UCSD-AML1 (cell line): ENCODE results near the gene PPM1L.
"Not testable (repeated sequence)": the region's sequence is repeated elsewhere in the genome, so short reads cannot be mapped to it uniquely, and the experiment has no call there.

ENCODE experiments used
- DNase-seq: peaks from one replicate; lab custom pipeline; 2025; ENCODE audit not compliant: unreplicated experiment; lab: John Stamatoyannopoulos, UW

The PPM1L gene

DNA sequence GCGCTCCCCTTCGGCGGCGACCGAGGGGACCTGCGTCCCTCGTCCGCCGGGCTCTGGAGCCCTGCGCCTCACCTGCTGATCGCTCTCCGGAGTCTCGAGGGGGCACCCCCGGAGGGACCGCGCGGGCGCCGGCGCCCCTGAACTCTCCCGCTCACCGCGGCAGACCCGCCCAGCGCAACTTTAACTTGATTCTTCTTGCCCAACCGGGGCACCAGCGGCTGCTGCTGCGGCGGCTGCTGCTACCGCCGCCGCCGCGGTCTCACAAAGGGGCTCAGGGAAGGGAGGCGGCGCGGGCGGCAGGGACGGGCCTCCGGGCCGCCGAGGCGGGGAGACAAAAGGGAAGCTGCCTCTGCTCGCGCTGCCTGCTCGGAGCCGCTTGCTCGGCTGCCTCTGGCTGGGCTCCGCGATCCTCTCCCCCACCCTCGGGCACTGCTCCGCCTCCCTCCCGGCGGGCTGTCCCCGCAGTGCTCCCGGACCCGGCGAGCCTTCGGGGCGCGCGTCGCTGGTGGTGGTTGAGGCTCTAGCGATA lies at the start of gene PPM1L:
TSS of gene PPM1L (plus strand) at position 456 of the 529 bp plus-strand sequence.
- peak; percentile 66 for DNase-seq

DNA sequence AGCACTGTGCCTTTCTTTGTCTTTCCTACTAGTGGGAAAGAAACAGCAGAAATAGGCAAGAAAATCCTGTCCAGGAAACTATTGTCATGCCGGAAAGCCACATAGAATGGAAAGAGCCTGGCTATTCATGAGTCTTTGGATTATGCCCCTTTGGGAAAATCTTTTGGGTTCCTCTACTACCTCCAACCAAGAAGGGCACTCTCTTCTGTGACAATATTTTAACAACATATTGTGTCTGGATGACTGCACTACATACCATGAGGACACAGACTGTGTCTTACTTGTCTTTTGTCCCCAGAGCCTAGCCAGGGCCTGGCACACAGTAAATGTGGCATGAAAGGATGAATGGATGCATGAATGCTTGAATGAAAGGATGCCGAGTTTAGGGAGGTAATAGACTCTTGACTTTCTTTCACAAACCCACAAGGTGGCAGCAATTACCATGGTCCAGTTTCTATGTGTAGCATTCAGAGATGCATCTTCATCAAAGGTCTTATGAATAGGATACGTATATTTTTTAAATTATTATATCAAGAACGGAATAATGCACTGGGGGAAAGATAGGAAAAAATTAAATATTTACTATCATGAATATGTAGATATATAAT lies 48.7 kb upstream of the PPM1L start:
- DNase-seq: no peak

DNA sequence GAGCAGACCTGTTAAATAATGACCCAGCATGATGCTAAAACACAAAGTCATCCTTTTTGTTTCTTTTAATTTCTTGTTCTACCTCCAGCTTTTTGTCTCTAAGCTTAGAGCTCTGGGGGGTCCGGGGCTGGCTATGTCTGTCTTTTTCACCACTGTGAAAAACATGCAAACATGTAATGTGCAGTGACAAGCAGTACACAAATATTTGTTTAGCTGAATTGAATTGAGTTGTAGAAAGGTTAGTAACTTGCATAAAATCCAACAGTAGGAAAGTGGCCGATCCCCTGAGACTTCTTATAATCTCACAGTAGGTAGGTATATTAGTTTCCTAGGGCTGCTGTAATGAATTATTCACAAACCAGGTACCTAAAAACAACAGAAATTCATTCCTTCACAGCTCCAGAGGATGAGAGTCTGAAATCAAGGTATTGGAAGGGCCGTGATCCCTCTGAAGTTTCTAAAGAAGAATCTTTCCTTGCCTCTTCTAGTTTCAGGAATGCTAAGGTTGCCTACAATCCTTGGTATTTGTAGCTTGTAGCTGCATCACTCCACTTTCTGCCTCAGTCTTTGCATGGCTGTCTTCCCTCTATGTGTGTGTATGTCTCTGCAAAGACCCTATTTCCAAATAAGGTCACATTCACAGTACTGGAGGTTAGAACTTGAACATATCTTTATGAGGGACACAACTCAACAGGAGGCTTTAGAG lies 46.4 kb upstream of the PPM1L start:
- DNase-seq: no peak

DNA sequence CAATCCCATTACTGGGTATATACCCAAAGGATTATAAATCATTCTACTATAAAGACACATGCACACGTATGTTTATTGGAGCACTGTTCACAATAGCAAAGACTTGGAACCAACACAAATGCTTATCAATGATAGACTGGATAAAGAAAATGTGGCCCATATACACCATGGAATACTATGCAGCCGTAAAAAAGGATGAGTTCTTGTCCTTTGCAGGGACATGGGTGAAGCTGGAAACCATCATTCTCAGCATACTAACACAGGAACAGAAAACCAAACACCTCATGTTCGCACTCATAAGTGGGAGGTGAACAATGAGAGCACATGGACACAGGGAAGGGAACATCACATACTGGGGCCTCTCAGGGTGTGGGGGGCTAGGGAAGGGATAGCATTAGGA lies 42.9 kb upstream of the PPM1L start:
- not testable (repeated sequence) for DNase-seq

DNA sequence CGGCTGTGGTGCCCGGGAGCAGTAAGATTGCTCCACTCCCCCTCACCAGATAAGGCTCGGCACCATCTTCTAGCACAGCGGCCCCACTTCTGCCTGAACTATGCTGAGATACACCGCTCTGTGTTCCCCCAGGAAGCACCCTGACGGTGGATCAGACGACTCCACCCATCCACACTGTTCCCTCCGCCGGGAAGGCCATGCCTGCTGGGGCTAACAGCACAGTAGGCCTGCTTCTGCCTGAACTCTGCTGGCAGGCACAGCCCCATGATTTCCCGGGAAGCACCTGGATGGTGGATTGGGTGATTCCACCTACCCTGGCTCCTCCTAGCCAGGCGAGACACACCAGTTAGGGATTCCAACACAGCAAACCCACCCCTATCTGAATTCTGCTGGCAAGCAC lies 36.3 kb upstream of the PPM1L start:
- no peak for DNase-seq

DNA sequence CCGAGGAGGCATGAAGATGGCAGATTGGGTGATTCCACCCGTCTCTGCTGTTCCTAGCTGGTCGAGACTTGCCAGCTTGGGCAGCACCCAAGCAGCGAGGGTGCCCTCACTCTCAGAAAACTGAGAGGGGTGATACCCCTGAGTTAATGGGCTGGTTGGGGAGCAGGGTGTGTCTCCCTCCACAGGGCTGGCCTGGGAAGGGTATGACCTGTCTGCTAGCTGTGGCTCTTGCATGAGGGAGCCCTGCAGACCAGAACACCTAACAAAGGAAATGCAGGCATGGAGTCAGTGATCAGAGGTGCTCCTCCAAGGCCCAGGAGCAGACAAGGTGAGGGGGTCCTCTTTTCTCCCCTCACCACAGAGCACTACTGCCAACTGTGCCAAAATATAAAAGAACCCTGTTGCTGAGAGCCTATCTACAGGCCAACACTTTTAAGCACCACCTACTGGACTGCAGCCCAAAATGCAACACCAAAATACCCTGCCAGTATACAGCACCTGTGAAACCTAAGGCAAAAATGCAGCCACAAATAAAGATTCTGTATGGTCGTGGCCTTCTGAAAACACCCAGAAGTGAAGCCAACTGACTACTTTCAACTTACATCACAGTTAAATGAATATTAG lies 35.8 kb upstream of the PPM1L start:
- DNase-seq: no peak

DNA sequence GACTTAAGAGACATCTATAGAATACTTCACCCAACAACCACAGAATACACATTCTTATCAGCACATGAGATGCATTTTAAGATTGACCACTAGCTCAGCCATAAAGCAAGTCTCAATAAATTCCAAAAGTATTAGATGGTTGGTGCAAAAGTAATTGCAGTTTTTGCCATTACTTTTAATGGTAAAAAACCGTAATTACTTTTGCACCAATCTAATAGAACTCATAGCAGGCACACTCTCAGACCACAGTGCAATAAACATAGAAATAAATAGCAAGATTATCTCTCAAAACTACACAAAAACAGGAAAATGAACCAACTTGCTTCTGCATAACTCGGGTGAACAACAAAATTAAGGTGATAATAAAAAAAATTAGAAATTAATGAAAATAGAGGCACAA lies 33.7 kb upstream of the PPM1L start:
- DNase-seq: no peak

DNA sequence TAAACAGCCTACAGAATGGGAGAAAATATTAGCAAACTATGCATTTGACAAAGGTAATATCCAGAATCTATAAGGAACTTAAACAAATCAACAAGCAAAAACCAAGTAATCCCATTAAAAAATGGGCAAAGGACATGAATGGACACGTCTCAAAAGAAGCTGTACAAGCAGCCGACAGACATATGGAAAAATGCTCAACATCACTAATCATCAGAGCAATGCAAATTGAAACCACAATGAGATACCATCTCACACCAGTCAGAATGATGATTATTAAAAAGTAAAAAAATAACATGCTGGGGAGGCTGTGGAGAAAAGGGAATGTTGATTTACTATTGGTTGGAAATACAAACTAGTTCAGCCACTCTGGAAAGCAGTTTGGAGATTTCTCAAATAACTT lies 30.7 kb upstream of the PPM1L start:
- no peak for DNase-seq

DNA sequence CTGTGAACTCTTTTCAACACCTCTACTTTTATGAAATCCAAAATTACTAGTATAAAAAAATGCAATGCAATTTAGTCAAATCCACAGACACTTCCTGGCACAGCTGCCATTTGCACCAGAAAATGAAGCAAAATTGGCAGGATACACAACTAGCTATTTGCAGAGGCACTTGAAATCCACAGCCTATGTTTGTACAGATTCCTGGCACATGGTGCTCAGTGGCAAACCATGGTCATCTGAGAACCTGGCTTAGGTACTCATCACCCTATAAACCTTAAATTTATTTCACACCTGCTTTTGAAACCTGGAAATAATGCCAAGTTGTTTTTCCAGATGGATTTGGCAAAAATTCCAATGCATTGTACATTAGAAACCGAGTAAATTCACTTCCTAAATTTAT lies 20.2 kb upstream of the PPM1L start:
- no peak for DNase-seq

DNA sequence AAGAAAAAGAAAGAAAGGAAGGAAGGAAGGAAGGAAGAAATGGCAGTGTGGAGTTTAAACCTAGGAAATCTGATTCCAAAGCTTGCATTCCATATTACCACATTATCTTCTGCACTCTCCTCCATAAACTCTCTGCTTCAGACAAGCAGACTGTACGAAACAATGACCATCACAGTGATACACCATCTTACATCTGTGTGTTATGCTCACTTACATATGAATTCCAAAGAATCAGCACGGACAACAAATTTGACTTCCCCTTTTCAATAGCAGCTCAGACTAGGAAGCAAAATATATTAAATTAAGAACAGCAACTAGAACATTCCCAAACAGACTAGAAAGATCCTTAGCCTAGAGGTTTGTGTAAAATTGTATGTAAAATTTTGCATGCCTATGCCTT lies 18.0 kb upstream of the PPM1L start:
- no peak for DNase-seq

DNA sequence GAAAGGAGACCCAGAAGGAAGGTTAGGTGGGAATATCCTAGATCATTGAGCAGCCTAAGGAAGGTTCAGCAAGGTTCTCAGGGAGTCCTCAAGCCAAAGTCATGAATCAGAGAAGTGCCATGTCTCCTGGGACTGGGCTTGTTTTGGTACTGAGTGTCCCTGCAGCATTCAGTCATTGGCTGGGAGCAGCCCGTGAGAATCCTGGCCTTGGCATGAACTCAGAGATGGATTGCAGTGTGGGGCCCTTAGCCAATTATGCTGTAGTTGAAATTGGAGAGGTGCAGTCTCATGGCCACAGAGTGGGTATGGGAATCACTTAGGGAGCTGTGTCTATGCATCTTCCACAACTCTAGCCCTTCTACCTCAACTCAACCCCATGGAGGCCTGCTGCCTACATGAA lies 17.0 kb upstream of the PPM1L start:
- no peak for DNase-seq

DNA sequence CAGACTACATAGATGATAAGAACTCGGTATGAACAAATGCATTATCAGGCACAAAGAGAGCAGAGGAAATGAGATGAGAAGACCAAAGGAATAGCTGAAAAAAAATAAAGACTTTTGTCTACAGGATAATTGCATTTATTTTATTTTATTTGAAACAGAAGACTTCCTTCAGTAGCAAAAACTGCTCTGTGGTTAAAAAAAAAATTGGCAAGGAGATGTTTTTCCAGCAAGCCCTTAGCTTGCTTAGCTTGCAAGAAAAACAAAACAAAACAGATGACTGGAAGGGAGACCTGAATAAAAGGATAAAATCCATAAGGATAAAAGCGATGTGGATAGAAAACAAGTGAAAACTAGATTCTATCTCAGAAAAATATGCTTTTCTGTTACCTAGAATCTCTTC lies 9.1 kb upstream of the PPM1L start:
- DNase-seq: no peak

DNA sequence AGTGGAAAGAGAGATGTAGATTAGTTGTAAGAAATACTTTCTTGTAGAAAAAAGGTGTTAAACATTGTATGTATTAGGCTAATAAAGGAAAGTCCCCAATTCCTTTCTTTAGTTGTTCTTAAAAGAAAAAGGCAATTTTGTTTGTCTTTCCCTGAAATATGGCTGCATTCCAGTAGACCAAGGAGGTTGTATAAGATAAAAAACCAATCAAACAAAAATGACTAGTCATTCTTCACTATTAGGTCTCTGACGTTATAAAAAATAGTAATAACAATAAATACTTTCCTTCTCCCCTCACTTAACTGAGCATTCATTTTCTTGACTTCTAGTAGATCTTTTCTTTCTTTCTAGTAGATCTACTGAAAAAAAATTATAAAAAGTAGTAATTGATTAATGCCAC lies 8.6 kb upstream of the PPM1L start:
- no peak for DNase-seq

DNA sequence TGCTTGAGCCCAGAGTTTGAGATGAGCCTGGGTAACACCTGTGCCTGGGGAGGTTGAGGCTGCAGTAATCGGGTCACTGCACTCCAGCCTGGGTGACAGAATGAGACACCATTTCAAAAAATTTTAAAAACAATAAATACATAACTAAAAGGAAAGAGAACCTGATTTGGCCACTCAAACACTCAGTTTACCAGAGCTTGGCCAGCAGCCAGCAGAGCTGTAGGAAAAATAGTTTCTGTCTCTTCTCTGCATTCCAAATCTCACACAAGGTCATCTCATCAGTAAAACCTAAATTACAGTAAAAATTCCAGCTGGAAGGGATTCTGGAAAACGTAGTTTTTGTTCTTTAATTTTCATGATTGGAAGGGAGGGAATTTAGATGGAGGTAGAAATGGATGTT lies 7.8 kb upstream of the PPM1L start:
- no peak for DNase-seq

DNA sequence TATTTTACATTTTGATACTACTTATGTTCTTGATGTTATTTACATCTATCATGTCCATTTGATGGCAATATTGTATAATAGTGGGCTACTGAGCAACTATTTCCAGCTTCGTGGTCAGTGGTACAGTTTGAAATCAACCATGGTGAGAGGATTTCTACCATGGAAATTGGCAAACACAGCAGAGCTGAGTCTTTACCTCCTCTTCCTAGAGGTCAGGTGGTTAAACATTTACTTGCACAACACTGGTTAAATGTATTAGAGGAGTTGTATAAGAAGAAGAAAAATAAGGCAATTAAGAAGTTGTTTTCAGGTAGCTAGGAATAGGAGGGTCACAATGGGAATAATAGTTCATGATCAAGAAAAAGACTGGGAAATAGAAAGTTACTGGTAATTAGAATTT lies 7.2 kb upstream of the PPM1L start:
- DNase-seq: no peak

DNA sequence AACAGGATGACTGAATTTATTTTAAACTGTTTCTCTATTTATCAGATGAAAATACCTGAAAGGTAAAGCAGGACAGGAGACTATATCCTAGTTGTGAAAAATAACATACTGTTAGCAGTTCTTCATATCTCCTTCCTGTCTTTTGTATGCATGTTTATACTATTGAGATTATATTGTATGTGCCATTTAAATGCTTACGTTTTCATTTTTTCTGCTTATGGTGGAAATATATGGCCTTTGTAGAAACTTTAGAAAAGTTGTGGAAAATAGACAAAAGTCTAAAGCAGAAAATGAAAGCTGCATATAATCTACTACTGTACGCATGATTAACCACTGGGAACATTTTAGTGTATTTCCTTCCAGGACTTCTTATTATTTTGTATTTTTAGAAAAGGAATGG lies 2.1 kb upstream of the PPM1L start:
- no peak for DNase-seq

DNA sequence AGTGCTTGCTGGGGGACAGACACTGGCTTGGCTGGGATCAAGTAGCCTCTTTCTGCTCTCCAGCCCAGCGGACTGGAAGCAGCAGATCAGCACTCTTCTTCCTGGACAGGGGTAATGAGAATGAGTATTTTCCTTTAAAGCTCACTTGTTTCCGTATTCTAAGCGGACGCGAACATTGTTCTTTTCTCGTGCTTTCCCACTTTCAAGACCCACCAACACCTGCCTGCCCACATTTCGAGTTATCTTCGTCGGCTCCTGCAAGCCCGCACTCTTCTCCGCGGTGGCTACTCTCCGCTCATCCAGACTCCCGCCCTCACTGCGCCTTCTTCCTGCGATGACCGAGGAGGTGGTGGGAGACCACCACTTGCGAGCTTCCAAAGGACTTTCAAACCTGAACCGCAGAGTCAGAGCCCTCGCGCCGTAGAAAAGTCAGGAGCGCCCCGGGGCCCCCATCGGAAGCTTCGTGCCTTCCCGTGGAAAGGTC lies 1.6 kb upstream of the PPM1L start:
- DNase-seq: peak; percentile 58

DNA sequence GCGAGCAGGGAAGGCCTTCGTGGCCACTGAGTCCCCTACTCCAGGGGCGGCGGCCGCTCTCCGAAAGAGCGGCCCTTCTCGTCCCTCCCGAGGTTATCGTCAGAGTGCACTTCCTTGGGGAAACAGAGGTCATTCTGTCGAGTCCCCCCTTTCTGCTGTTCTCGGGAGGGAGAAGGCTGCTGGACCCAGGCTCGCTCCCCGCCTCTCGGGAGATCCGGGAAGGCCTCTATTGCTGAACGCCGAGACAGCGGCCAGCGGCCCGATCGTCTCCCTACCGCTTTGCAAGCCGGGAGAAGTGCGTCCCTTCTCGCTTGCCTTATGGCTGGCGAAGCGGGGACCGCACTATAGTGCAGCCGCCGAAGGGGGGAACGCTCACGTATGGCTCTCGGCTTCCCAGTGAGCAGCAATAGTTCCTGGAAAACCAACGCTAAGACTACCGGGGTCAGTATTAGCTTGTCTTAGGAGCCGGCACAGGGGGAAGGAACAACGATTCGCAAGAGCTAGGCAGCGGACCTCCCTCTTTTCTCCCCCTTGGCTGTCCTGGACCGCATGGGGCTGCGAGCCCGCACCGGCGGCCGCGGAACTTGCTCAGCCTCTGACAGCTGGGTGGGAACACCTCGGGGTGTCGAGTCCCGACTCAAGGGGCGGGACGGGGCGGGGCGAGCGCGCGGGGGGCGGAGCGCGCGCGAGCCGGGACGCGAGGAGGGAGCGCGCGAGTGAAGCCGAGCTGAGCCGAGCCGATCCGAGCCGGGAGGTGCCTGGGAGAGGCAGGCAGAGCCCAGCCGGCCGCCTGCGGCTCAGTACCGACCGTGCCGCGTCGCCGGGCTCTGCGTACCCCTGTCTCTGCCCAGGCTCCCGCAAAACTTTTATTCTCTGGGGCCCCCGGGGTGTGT lies 930 bp upstream of the PPM1L start:
- DNase-seq: peak; percentile 94

DNA sequence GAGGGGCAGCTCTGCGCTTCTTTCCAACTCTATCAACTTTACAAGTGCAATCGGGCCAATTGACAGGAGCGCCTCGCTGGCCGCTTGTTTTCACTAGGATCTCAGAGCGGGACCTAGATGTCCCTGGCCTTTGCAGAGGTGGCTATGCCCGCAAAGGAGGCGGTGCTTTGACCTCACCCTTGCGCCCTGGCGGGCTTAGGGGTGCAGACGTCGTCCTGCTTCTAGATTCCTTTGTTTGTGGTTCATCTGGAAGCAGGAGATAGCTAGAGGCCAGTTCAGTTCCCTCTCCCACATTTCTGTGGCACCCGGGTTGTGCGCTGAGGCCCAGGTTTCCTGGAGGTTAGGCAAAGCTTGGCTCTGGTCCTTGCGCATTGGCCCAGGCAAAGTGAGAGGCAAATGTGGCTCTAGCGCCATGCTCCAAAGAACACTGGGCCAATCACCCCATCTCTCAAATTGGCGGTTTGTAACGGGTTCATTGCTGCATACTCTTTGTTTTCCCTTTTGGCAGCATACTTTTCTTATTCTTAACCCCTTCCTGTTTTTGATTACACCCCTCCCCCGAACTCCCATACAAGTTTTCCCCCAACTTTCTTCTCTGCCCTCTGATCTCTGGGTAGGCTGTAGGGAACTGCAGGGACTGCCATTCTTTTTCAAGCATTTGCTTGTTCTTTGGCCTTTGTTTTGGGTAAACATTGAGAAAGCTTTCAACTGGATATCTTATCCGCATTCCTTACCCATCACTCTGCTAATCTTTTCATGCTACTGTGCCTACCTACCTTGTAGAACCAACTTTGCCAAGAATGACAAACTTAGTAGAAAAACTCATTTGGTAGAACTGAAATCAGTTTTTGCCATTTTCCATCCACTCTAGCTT lies 1.4 kb downstream of the PPM1L start:
- DNase-seq: no peak

DNA sequence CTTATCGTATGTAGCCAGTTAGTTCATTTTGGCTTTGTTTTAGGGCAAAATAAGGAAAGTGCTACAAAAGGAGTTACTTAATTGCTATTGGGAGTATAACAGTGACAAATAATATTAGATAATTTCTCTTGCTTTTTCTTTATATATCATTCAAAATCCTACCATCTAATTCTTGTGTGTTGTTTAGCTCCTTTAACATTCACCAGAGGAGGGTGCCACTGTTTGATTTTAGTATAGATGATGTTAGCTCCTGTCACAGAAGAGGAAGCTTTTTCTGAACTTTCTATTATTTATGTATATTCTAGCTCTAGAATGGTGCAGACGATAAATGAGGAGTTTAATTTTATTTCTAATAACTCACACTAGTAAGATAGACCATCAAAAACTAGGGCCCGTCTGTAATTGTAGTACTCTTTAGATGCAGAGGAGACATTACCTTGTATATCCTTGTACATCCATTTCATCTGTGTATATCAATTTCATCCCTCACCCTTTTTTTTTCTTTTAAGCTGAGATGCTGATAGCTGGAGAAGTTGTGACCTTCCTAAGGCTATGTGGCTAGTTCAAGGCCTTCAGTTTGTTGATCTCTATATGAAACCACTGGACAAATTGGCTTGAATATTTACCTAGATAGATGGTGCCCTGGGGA lies 3.0 kb downstream of the PPM1L start:
- no peak for DNase-seq
